Mesenteric fat pad (tissue), 1 donor: Measurements from ENCODE around the gene RUNX2. TPM values are rescaled to one million over a fixed set of nuclear protein-coding genes. Genes with fewer than 3 reads are reported as not detected.
"Not testable (repeated sequence)": the region's sequence is repeated elsewhere in the genome, so short reads cannot be mapped to it uniquely, and the experiment has no call there.

Experiments used
- DNase-seq: peaks from one replicate; pipeline ENCODE4 v3.0.0-alpha.2; 2020; ENCODE audit warnings: low spot score
- long read RNA-seq: library from polyadenylated mRNA; unstranded; transcript quantifications from one replicate; pipeline ENCODE4 v2.0.0, GENCODE V29; 2020
- total RNA-seq: library from RNA; stranded (reverse); fragmentation: NEBNext Ultra II Directional; extraction: Animal tissue kit (Norgen Biotek cat#: 25700); gene quantifications from one replicate; pipeline ENCODE4 v1.2.1, GENCODE V29; 2021
- donor health status: DM: yes; HTN: yes; CAD: no.

The RUNX2 gene
- total RNA-seq: 1.6 TPM
- long read RNA-seq, partial matches to known transcripts: 0 of 1 reads
- long read RNA-seq, other reads (novel, unspliced or antisense): 1 of 1 reads

DNA sequence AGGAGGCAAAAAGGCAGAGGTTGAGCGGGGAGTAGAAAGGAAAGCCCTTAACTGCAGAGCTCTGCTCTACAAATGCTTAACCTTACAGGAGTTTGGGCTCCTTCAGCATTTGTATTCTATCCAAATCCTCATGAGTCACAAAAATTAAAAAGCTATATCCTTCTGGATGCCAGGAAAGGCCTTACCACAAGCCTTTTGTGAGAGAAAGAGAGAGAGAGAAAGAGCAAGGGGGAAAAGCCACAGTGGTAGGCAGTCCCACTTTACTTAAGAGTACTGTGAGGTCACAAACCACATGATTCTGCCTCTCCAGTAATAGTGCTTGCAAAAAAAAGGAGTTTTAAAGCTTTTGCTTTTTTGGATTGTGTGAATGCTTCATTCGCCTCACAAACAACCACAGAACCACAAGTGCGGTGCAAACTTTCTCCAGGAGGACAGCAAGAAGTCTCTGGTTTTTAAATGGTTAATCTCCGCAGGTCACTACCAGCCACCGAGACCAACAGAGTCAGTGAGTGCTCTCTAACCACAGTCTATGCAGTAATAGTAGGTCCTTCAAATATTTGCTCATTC is at the start of gene RUNX2:
Gene RUNX2 (plus strand): TSS at position 375 of the 567 bp plus-strand sequence. CDS start 397 bp downstream, outside the sequence.
- DNase-seq: no peak

DNA sequence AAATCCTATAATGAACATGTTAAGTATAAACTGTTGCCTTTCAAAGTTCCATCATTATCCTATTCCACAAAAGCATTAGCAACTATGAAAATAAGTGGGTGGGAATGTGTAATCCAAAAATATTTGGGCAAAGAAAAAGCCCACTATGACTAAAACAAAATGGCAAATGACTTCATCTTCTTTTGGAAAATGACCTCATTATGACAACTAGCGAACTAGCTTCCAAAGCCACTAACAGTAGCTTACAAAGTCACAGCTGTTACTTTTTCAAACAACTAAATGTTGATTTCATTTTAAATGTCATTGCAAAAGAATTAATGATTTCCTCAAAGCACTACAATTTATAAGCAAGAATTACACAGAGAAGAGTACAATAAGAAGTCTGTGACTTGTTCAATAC is 49.8 kb upstream of the RUNX2 start:
- DNase-seq: no peak

DNA sequence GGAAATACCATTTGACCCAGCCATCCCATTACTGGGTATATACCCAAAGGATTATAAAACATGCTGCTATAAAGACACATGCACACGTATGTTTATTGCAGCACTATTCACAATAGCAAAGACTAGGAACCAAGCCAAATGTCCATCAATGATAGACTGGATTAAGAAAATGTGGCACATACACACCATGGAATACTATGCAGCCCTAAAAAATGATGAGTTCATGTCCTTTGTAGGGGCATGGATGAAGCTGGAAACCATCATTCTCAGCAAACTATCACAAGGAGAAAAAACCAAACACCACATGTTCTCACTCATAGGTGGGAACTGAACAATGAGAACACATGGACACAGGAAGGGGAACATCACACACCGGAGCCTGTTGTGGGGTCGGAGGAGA is 41.4 kb upstream of the RUNX2 start:
- DNase-seq: not testable (repeated sequence)

DNA sequence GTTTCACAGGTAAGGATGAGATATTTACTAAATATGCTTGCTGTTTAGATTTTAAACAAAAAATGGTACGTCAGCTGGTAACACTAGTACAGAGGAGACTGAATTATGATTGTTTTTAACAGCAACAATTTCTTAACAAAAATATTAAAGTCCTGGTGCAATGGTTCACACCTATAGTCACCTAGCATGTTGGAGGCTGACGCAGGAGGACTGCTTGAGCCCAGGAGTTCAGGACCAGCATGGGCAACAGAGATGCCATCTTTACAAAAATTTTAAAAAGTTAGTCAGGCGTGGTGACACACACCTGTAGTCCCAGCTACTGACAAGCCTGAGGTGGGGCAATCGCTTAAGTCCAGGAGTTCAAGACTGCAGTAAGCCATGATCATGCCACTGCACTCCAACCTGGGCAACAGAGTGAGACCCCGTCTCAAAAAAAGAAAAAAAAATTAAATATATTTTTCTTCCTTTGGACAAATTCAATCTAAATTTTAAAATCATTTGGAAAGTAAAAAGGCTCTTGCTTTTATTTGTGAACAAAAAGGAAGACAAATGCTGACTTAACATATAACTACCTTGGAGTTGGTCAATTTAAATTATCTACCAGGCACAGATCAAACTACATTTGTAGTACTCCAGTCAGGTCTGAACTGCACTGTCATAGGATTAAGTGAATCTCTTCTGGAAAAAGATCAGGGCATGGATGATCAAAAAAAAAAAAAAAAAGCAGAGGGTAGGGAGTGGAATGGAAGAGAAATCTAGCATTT is 38.2 kb upstream of the RUNX2 start:
- DNase-seq: no peak

DNA sequence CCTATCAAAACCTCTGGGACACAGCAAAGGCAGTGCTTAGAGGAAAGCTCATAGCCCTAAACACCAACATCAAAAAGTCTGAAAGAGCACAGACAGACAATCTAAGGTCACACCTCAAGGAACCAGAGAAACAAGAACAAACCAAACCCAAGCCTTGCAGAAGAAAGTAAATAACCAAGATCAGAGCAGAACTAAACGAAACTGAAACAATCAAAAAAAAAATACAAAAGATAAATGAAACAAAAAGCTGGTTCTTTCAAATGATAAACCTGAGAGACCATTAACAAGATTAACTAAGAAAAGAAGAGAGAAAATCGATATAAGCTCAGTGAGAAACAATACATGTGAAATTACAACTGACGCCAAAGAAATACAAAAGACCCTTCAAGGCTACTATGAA is 34.8 kb upstream of the RUNX2 start:
- DNase-seq: no peak

DNA sequence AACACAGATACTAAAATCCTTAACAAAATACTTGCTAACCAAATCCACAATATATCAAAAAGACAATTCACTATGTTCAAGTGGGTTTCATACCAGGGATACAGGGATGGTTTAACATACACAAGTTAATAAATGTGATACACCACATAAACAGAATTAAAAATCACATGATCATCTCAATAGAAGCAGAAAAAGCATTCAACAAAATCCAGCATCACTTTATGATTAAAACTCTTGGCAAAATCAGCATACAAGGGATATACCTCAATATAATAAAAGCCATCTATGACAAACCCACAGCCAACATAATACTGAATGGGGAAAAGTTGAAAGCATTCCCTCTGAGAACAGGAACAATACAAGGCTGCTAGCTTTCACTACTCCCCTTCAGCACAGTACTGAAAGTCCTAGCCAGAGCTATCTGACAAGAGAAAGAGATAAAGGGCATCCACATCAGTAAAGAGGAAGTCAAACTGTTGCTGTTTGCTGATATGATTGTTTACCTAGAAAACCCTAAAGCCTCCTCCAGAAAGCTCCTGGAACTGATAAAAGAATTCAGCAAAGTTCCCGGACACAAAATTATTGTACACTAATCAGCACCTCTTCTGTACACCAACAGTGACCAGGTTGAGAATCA is 33.9 kb upstream of the RUNX2 start:
- DNase-seq: not testable (repeated sequence)

DNA sequence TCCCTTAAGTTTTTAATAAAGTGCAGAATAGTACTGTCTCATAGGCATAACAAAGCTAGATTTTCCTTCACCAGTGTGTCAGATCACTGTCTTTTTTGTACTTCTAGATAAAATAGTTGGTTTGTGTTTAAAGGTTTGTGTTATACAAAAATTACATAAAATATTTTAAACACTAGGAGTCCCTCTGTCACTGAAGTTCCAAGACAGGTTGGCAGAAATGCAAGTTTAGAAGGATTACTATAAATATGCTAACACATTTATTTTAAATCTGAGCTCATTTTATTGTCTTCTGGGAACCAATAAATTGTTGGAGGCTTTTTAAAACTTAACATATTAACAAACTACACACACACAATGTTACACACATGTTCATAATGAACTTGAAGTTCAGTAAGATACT is 30.8 kb upstream of the RUNX2 start:
- no peak for DNase-seq

DNA sequence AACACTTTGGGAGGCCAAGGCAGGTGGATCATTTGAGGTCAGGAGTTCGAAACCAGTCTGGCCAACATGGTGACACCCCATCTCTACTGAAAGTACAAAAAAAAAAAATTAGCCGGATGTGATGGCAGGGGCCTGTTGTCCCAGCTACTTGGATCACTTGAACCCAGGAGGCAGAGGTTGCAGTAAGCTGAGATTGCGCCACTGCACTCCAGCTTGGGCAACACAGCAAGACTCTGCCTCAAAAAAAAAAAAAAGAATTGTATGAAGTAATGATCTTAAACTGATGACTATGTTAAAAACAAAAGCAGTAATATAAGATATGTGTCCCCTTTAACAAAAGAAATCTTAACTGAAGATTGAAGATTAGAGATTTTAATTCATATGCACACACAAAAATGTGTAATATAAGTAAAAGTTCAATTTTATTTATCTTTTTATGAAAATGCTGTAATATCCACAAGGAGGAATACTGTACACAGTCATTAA is 29.0 kb upstream of the RUNX2 start:
- DNase-seq: no peak

DNA sequence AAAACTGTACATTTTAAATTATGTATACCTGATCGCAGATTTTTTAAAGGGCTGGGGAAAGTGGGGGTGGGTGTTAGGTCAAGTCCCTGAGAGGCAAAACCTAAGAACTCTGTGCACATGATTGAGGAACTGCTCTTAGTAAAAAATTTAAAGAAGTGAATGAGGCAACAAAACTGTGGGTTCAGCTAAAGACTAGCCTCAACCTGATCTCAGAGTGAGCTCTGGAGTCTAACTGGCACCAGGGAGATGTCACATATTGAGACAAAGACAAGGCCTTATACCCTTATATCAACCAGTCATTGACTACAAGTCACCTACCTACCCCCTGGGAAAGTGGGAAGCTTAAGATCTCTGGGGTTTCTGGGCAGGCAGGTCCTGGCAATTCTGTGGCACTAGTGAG is 27.4 kb upstream of the RUNX2 start:
- DNase-seq: no peak

DNA sequence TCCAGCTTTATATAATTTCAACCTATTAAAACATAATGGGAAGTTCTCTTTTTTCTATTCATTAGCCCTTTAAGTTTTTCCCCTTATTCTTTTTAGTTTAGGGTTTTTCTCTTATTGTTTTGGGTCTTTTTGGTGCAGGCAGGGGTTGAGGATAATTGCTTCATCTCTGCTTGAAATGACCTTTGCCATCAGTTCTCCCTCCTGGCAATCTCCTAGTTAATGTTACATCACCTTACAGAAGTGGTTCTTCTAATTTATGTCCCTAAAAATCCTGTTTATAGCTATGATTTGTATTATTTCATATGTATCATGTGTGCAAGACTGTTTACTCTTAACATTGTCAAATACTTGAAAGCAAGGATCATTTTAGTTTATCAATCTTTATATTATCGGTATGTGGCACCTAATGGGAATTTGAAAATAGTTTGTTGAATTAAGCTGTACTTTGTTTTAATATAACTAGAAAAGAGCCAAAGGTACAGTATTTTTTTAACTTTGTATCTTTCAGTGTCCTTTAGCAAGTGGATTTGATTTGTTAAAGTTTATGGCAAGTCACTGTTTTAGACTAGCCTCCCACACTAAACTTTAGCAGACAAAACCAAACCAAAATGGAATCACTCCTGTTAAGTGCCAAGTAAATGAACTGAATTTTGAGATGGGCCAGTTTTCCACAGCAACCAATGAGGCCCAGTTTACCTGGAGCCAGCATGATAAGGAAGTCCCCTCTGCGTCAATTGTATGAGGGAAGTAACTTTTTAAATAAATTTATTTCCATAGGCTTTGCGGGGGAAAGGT is 26.6 kb upstream of the RUNX2 start:
- DNase-seq: no peak

DNA sequence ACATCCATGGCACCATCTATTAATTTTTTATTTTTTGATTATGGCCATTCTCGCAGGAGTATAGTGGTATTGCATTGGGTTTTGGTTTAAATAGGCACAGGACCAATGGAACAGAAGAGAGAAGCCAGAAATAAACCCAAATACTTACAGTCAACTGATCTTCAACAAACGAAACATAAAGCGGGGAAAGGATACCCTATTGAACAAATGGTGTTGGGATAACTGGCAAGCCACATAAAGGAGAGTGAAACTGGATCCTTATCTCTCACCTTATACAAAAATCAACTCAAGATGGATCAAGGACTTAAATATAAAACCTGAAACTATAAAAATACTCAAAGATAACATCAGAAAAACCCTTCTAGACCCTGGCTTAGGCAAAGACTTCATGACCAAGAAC is 25.3 kb upstream of the RUNX2 start:
- no peak for DNase-seq

DNA sequence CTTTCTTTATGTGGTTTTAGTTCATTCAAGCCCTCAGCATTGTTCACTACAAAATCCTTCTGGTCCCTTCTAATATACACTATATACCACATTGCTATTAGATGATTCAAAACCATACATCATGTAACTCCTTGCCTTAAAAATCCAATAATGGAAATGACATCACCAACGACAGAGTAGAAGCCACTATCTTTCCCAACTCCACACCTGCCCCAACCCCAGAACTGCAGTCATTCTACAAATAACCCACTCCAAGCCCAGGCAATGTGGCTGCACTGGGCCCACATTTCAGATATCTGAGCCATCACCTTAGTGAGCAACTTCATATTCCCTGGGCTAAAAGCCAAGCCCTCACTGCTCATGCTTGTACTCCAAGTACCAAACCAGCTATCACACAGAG is 22.6 kb upstream of the RUNX2 start:
- DNase-seq: no peak

DNA sequence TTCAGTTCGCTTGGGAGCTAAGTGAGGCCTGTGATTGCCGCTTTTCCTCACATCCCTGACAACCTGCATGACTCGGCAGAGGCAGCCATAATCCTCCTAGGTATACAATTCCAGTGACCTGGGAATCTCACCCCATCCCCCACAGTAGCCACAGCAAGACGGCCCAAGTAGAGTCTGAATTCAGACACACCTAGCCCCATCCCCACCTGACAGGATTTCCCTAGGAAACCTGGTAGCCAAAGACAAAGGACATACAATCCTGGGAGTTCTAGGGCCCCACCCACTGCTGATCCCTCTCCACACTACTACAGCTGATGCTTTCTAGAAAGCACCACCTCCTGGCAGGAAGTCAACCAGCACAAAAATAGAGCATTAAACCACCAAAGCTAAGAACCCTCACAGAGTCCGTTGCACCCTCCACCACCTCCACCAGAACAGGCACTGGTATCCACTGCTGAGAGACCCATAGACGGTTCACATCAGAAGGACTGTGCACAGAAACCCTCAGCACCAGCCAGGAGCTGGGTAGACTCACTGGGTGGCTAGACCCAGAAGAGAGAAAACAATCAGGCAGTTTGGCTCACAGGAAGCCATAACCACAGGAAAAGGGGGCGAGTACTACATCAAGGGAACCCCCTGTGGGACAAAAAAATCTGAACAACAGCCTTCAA is 17.9 kb upstream of the RUNX2 start:
- no peak for DNase-seq

DNA sequence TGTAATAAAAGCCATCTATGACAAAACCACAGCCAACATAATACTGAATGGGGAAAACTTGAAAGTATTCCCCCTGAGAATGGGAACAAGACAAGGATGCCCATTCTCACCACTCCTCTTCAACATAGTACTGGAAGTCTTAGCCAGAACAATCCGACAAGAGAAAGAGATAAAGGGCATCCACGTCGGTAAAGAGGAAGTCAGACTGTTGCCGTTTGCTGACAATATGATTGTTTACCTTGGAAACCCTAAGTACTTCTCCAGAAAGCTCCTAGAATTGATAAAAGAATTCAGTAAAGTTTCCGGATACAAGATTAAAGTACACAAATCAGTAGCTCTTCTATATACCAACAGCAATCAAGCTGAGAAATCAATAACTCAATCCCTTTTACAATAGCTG is 14.0 kb upstream of the RUNX2 start:
- DNase-seq: no peak

DNA sequence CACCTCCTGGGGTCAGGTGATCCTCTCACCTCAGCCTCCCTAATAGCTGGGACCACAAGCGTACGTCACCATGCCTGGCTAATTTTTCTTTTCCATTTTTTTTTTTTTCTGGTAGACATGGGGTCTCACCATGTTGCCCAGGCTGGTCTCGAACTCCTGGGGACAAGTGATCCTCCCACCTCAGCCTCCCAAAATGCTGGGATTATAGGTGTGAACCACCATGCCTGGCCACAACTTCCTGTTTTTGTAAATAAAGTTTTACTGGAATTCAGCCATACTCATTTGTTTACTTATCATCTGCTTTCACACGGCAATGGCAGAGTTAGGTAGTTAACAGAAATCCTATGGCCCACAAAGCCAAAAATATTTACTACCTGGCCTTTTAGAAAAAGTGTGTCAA is 7.8 kb upstream of the RUNX2 start:
- no peak for DNase-seq

DNA sequence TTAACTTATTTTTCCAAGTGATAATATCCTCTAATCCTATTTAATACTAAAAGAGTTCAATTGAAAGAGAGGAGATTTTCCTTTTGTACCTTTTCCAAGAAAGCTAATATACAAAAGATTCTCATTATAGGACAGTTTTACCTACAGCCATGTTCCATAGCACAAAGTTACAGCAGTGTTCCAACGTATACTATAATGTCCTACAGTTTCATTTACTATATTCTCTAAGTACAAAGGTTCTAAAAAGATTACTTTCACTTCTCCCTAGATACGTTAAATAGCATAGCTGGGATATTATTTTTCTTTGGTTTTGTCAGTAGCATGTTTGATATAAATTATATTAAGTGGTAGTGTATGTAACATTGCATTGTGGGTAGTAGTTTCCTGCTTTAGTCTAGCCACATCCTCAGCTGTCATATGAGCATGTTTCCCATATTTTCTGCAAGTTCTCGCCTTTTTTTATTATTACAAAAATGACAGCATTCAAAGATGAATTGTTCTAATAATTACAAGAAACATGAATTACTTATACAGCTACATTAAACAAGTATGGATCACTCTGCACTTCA is 4.4 kb upstream of the RUNX2 start:
- DNase-seq: no peak

DNA sequence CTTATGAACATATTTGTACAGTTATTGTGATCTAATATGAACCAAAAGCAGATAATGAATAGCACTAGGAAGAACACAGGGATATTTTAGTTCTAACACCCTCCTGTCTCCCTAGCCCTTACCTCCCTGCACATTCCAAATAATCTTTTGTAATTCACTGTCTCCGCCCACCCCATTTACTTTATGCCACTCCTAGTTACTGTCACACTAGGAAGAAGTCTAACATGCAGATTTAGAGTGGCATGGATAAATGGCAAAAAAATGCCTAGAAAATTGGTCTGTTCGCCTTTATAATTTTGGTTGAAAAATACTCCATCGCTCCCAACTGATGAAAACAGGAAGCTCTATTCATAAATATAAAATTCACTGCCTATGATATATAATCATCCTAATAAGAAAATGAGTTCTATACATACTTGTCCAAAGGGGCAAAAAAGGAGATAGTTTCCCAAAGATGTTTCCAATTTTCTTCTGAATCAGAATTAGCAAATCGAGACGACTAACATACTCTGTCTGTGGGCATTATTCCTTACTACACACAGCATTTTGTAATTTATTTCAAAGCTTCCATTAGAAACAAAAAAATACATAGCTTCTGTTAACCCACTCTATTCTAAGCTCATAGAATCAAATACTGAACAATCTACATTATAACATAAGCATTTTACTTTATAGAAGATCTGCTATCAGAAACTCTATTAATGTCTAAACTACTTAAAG is 1.3 kb upstream of the RUNX2 start:
- no peak for DNase-seq

DNA sequence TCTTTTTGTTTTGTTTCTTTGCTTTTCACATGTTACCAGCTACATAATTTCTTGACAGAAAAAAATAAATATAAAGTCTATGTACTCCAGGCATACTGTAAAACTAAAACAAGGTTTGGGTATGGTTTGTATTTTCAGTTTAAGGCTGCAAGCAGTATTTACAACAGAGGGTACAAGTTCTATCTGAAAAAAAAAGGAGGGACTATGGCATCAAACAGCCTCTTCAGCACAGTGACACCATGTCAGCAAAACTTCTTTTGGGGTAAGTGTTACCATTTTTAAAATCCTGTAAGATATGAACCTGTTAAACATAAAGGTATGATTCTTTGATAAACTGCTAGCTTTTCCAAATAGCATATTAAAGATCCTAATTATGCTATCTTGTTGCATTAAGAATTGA is 393 bp downstream of the RUNX2 start:
- DNase-seq: no peak

DNA sequence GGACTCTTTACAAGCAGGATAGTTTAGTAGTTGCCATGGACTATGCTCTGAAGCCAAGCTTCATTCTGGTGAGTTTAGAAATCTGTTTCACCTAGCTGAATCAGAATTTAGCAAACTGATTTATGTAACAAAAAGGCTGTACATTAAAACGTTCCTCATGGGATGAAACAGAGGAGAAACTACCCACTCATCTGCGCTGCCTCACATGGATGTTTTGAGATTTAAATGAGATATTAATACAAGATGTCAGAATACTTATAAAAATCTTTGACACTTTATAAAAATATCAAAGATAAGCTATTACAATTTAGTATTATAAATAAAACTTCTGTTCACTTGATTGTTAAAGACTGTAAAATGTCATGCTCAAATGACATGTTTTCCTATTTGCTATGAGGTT is 16.8 kb downstream of the RUNX2 start:
- DNase-seq: no peak

DNA sequence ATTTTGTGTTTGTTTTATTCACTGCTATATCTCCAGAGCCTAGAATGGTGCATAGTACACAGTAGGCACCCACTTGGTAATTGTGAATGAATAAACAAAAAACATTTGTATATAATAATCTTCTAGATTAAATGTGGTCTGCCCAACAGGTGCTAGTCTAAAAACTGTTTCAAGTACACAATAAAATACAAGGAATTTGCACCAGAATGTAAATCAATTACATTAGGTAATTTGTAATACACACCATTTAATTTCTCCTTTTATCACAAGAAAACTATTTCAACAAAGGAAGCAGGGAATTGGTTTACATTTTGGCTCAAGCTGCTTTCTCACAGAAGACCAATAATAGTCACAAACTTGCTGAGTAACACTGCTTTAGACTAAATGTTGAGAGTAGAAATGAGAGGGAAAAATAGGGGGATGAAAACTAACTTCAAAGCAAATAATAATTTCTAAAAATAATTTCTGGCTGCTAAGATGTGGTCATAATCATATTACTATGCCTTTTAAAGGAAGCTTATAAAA is 22.1 kb downstream of the RUNX2 start:
- no peak for DNase-seq
